ENCODE data around the gene CNTNAP5.

CNTNAP5 gene

DNA sequence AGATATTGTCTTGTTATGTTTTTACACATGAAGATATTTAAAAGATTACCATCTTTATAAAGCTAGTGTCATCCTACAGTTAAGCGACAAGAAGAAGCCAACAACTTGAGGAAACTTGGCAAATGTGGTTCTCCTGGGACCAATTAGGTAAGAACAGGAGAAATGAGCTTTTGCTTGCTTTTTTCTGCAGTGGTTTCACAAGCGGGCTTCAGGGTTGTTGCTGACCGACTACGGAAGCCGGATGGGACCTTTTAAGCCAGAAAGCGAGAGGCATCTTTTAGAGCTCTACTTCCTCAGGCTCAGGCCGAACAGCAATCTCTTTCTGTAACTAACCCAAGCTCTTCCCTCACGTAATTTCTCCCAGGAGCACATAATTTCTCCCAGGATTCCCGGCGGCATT, 256.5 kb downstream of the CNTNAP5 start:
- DNase-seq, result no peak

DNA sequence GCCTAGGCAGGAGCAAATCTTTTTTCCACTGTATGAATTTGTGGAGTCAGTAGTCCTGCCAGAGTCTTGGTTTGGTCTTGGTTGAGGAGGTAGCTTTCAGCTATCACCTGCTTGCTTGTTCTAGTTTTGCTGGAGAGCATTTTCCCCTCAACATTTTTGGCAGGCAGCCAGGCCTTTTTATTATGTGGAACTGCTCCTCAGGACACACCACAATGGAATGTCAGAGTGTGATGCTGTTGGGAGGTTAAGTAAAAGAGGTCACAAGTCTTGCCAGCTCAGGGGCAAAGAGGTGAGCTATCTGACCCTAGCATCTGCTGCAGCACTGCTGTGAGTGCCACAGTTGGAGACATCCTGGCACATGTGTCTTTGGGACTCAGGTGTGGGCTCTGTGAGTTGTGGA, 258.0 kb downstream of the CNTNAP5 start:
- DNase-seq, result peak; percentile 36

DNA sequence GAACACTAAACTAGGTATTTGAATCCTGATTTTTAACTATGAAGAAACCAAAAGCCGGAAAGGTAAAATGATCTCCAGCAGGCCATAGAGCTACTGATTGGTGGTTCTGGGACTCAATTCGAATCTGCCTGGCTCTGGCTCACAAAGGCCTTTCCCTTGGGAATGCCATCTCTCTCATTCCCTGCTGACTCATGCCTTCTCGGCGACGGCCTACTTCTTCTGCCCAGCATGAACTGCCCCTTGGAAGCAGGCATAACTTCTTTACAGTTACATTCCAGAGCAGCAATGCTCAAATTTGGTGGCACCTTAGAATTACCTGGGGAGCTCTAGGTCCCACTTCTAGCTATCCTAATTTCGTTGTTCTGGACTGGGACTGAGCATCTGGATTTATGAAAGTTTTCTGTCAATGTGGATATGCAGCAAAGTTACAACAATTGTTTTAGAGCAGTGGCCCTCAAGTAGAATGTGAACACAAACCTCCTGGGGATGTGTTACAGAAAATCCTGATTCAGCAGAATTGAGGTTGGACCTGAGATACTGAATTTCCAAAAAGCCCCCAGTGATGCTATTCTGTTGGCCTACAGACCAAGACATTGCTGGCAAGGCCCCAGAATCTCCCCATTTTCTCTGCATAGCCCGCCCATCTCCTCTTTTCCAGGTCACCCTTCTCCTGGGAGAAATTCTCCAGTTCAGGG, 261.1 kb downstream of the CNTNAP5 start:
- DNase-seq, result no peak

DNA sequence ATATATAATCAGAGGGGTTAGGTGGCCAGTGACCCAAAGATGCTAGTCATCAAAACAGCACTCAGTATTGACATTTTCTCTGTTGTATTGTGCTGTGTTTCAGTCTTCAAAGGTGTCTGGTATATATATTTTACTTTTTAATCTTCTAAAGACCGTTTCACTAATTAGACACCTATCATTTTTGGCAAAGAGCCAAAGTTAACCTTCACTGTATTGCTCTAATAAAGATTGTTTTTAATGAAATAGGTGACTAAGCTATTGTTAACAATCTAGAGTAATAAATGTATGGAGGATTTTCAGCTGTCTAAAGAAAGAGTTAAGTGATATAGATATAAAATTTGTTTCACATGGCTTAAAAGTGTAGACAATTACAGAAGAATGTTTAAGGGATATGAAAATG, 264.0 kb downstream of the CNTNAP5 start:
- no peak for DNase-seq

DNA sequence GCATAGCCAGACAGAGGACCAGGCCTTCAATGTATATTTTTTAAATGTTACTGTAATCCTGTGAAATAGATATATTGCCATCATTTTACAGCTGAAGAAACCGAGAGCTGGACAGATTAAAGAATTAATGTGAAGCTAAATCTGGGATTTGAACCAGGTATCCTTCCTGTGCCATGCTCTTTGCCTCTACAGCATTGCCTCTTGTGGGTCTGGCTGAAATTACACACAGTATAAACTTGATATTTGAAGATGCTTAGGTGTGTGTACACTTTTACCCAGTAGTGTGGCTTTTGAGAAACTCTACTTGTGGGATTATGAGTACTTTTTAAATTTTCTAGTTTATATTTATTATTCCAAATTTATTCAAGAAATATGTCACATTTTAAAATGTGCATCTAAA, 264.5 kb downstream of the CNTNAP5 start:
- DNase-seq, result no peak

DNA sequence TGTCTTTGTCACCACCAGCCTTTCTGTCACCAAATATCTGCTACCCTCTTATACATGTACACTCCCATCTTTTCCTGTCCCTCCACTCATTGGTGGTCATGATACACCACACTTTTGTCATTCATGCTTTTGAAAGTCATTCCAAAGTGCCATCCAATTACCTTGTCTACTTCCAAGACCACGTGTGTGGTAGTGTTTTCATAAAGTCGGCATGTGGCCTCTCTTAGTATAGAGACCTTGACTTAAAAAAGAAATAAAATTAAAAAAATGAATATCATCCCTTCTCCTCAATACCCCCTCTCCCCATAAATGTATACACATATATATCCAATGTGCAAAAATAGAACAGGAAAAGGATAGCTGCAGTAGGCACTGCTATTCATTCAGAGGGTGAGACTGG, 271.4 kb downstream of the CNTNAP5 start:
- no peak for DNase-seq

DNA sequence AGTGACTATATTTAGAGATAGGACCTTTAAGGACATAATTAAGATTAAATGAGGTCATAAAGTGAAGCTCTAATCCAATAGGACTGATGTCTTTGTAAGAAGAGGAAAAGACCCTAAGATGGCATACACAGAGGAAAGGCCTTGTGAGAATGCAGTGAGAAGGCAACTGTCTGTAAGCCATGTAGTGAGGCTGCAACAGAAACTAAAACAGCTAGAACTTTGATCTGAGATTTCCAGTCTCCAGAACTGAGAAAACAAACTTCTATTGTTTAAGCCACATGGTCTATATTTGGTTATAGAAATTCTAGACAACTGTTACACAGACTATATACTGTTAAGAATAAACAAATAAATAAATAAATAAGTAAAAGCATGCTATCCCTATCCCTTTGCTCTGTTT, 276.8 kb downstream of the CNTNAP5 start:
- no peak for DNase-seq

DNA sequence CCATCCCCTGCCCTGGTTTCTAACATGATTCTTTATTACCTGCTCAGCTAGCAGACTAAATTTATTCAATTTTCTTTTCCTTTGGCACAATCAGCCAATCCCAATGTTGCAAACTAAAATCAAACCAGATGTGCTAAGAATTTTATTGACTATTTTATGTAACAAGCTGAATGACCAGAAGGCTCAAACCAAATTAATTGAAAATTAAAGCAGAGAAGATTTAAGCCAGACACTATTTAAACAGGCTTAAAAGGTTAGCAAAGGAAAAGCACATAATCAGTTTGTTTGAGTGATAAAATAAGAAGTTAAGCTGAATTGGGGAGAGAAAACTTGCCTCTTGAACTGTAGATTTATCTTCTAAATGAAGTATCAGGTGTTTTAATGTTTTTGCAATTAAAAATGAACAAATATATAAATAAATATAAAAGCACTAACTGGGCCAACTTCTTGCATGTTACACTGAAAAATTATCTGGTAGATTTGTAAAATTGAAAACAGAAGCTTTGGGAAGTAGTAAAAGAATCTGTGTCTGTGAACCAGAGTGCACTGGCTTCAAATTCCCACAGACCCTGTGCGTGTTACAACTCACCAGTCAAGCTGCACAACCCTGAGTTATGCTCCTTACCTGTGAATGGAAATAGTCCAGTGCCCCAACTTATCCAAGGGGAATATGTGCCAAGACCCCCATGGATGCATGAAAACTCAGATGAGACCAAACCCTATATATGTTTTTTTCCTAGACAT, 283.4 kb downstream of the CNTNAP5 start:
- no peak for DNase-seq

DNA sequence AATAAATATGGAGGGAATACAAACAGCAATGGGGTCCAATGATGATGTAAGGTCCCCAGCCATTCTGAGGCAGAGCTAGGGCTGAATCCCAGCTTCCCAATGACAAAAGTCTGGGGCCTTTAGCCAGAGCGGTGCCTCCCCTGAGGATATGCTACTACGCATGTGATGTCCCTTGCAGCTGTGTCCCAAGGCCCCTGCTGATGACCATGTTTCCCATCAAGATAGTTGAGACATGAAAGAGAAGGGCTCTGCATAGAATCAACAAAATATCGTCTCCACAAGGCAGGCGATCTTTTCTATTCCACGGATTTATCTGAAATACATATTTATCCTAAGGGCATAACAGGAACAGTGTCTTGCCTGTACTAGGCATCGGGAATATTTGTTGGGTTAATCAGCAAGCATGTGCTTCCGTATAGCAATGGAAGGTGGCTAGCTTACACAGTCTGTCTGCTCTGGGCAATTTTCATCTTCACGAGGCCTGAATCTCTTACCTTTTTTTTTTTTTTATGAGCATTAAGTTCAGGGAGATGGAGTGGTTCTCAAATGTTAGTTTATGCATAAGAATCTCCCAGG, 284.6 kb downstream of the CNTNAP5 start:
- DNase-seq, result no peak

DNA sequence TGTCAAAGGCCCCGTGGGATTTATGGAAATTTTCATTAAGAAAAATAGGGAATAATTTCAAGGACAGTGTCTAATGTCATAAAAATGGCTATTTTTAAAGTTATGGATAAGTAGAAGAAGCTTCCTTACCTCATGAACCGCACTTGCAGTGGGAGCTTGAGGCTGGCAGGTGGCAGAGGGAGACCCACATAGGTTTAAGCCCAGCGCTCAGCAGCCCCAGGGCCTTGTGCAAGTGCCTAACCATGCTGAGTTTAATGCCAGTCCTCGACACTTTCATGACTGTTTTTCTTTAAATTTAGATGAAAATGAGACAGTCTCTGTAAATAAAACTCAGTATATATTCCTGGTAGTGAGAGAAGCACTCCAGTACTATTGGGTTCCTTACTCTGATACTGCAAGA, 285.6 kb downstream of the CNTNAP5 start:
- DNase-seq, result no peak

DNA sequence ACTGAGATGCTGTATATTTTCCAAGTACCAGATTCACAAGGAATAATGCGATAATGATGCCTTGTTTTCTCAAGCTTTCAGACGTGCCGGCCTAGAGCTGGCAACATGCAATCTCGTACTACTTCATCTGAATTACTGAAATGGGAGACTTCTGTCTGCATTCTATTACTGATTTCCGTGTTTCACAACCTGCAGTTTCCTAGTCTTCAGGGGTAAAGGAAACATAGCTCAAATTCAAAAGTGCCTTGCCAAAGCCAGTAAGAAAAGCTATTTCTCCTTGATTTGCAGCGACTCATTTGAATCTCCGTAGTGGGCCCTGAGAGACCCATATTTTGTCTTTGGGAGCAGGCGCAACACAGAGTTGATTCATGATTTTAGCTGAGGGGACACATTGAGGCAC, 289.0 kb downstream of the CNTNAP5 start:
- DNase-seq, result no peak

DNA sequence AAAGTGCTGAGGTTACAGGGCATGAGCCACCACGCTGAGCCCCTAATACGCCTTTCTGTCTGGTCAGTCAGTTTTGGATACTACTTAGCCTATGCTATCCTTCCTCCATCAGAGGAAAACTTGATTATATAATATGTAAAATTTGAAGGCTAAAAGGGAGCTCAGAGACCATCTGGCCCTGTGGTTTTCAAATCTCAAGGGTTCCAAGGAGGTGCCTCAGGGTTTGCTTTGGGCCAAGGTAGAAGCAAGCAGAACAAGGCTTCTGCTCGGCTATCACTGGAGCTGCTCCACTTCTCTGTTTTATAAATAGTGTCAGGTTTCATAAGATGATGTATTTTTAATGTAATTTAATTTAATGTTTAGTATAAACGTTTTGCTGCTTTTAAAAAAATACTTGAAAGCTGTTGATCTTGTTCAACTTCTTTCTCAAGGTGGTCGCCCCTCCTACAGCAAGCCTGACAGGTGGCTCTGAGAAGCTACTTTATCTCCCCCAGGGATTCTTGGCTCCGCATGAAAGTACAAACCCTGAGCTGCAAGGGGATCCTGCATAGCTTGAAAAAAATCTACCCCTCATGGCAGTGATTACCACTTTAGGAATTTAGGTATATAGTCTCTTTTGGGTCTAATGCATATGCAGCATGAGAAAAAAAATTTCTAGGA, 290.3 kb downstream of the CNTNAP5 start:
- no peak for DNase-seq

DNA sequence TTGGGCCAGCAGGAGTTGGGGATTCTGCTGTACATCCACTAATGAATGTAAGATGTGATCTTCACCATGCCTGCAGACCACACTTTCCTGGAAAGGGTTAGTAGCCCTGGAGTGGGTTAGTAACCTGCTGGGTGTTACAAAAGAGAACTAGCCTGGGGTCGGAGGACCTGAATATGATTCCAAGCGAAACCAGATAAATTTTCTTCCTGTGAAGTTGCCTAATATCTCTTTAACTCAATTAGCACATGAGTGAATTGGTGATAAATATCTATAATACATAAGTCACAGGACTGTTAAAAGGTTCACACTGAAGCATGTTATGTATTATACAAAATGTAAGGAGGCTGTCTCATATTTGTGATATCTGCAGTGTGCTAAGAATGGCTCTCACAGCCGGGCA, 291.0 kb downstream of the CNTNAP5 start:
- DNase-seq, result no peak

DNA sequence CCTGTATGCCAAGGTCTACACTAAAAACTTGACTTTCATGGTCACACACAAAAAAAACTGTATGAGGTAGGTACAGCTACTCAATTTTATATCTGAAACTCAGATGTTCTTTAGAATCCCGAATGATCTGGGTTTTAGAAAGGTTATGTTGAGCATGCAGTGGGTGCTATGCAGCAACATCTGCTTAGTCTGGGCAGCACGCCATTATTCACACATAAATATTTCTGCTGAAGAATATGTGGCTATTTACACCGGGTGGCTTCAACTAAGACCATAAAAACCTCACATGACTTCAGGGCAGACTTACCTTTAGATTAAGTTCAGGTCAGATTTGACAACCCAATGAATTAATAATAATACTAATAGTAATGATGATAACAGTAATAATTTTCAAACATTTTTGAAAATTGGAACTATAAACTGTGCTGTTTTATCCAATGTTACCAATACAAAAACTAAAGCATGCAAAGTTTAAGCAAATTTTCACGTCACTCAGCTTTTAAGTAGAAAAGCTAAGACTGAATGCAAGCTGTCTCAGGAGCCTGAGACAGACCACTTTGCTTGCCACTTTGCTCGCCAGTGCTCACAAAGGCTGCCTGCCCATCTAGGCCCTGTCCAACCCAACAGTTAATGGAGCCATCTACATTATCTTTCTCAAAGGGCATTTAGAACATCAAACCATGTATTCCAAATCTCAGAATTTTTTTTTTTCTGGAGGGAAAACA, 292.0 kb downstream of the CNTNAP5 start:
- DNase-seq, result no peak

DNA sequence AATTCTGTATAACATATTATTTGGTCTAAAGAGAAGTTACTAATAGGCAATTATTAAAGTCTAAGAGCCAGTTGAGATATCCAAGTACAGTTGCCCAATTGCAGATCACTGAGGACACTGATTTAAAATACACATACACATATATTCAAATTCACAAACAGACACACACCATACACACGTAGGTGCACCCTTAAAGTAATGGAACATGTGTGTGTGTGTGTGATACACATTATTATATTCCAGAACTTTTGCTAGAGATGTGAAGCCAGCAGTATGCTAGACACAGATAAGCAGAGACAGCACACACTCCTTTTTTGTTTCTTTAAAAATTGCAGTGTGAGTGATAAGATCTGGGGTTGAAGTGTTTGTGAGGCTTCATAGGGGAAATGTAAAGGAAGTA, 292.5 kb downstream of the CNTNAP5 start:
- DNase-seq, result no peak

DNA sequence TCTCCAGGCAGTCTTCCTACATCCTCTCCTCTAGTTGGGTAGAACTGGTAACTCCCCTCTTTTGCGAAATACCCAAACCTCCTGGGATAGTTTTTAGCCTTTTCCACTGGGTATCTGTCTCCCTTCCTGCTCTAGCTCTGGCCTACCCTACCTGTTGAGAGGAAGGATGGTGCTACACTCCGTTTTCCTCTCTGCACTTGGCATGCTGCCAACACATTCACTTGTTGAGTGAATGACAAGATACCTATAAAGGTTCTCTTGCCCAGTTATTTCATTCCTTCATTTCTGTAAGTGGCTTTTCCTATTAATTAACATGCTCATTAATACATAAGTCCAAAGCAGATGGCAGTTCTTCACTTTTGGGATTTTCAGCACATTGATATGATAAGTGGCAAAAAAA, 293.8 kb downstream of the CNTNAP5 start:
- DNase-seq, result peak; percentile 47

DNA sequence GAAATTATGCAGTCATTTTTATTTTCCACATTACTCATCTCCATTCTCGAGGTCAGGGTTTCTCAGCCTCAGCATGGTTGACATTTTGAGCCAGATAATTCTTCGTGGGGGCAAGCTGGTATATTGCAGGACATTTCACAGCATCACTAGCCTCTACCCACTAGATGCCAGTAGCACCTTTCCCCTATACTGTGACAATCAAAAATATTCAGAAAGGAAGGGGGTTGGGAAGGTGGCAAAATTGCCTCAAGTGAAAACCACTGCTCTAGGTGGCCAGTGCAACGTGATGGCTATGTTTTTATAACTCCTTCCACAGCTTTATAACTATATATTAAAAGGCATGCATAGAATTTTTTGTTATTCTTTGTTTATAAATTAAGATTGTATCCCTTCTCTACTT, 294.5 kb downstream of the CNTNAP5 start:
- no peak for DNase-seq

DNA sequence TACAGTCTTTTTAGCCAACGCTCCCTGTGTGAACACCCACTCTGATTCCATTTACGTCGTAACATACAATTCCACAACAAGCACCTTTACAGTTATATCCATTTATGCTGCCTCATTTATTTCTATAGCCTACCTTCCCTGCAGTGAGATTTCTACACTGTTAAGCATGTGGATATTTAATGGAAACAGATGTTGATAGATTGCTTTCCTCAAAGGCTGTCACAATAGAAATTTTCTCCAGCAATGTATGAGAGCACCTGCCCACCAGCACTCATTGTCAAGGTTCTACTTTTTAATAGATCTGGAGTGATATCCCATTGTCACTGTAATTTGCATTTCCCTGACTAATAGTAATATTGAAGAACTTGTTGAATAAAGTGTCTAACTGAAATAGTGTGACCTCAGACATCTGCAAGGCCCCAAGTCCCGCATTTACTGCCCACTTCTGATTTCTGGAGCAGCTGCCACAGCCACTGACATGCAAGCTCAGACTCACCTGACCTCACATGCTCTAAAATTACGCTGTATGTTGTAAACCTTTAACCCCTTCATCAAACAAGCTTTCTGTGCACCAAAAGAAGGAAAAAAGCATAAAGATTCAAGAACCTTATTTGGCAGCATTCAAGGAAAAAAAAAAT, 295.1 kb downstream of the CNTNAP5 start:
- DNase-seq, result no peak

DNA sequence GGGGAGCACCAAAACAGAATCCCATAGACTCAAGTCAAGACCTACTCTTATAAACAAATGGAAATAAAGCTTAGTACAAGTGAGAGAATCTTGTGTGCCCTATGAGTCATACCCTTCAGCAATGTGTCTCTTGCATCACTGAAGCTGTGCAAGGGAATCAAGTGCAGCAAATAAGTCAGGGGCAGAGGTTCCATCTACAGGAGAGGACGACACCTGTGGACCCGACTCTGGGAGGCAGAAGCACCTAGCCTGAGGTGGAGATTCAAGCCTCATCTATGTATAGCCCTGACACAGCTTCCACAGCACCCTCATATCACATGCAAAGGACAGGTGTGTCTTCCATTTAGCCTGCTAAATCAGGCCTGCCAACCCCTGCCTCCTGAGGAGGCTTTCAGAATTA, 298.2 kb downstream of the CNTNAP5 start:
- no peak for DNase-seq

DNA sequence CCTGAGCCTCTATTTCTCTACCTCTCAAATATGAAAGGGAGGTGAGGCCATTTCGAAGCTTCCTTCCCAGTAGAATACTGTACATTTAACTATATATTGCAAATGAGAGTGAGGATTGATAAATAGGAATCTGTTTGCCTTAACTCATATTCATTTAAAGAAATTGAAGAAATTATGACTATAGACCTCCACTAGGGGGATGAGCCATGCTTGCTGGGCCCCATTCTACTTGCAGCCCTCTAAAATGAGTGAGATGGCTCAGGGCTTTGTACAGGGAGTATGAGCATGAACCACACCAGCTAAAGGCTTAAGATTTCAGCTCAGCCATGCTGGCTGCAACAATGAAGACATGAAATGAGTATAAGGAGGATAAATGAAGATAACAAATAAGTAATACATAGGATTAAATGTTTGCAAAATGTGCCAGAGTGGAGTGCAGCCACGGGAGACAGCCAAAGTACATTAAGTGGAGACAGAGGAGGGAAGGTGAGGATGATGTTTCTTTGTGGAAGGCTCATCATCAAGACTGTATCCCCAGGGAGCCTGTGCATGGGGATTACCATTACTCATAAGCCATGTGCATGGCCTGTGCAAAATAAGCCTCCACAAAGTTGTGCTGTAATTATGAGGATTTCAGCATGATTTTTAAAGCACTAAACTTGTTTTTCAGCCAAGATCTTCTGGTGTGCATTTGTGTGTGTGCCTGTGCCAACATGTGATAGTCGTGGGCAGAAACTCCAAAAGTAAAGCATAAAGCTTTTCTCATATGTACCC, 300.8 kb downstream of the CNTNAP5 start:
- no peak for DNase-seq

DNA sequence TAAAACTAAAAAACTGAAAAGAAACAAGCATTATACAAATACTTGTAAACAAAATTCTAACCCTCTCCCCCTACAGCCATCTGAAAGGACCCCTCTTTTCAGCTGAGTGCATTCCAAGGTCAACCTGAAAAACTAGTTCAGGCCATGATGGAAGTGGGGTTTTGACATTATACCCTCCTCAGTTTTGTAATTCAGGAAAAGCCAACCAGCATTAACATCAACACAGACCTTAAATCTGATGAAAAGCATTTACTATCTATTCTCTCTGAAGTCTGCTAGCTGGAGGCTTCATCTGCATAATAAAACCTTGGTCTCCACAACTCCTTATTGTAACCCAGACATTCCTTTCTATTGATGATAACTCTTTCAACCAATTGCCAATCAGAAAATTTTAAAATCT, 302.2 kb downstream of the CNTNAP5 start:
- DNase-seq, result no peak

DNA sequence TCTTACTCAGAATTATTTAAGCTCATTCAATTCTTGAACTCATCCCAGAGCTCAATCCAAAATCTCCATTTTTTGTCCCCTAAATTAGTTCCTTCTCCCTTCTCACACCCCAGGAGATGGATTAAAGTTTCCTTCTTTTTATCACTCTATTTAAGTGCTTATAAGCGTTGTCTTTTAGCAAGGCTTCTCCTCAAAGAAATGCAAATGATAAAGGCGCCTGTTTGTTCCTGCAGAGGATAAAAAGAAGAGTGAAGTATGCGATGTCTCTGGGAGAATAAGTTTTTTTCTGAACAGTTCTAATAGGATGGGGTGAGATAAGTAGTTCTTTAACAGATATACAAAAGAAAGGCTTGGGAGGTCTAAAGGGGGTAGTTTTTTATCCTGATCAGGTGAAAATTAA, 303.3 kb downstream of the CNTNAP5 start:
- no peak for DNase-seq
